Loucy (cell line): Measurements from ENCODE around the gene AP1G1.

Experiments
- H2AFZ ChIP-seq: fragments of 200-600 bp; sonication (generic); 2 replicates; pipeline ENCODE4 v1.6.0; 2016; ENCODE audit warnings: antibody characterized with exemption, mild to moderate bottlenecking, low read length, moderate library complexity
- H3F3A ChIP-seq: fragments of 200-600 bp; 2 replicates; pipeline ENCODE4 v1.6.0; 2016; ENCODE audit warnings: antibody characterized with exemption, low read depth, mild to moderate bottlenecking
- H3K27me3 ChIP-seq: fragments of 200-600 bp; sonication (generic); 2 replicates; pipeline ENCODE4 v1.6.1; 2014; ENCODE audit warnings: low read length, mild to moderate bottlenecking; ENCODE audit not compliant: insufficient read depth, poor library complexity, severe bottlenecking
- H3K36me3 ChIP-seq: fragments of 200-600 bp; sonication (generic); 2 replicates; pipeline ENCODE4 v1.6.1; 2016; ENCODE audit warnings: low read length; ENCODE audit not compliant: insufficient read depth
- H3K4me1 ChIP-seq: fragments of 200-600 bp; sonication (generic); 2 replicates; pipeline ENCODE4 v1.5.1; 2014; ENCODE audit warnings: low read length, mild to moderate bottlenecking; ENCODE audit not compliant: insufficient read depth, poor library complexity, severe bottlenecking
- H3K4me2 ChIP-seq: fragments of 200-600 bp; sonication (generic); 2 replicates; pipeline ENCODE4 v1.6.0; 2014; ENCODE audit warnings: antibody characterized with exemption, low read length, low read depth, mild to moderate bottlenecking; ENCODE audit not compliant: poor library complexity, severe bottlenecking
- H3K4me3 ChIP-seq: fragments of 200-600 bp; sonication (generic); 2 replicates; pipeline ENCODE4 v1.5.1; 2014; ENCODE audit warnings: low read length, mild to moderate bottlenecking, mixed read lengths; ENCODE audit not compliant: poor library complexity, severe bottlenecking
- H3K79me2 ChIP-seq: fragments of 200-600 bp; sonication (generic); 2 replicates; pipeline ENCODE4 v1.6.1; 2014; ENCODE audit warnings: low read length; ENCODE audit not compliant: insufficient read depth
- H3K9ac ChIP-seq: fragments of 200-600 bp; sonication (generic); 2 replicates; pipeline ENCODE4 v1.6.0; 2014; ENCODE audit warnings: mild to moderate bottlenecking, low read depth, low read length, moderate library complexity; ENCODE audit not compliant: poor library complexity, severe bottlenecking
- H3K9me2 ChIP-seq: fragments of 200-600 bp; sonication (generic); replicated peaks from 2 replicates; pipeline ENCODE4 v1.6.1; 2016; ENCODE audit warnings: low read depth, low read length, mixed read lengths
- H3K9me3 ChIP-seq: fragments of 200-600 bp; sonication (generic); 2 replicates; pipeline ENCODE4 v1.6.1; 2014; ENCODE audit warnings: mild to moderate bottlenecking, antibody characterized with exemption, low read length, low read depth; ENCODE audit not compliant: insufficient read depth
- H4K20me1 ChIP-seq: fragments of 200-600 bp; sonication (generic); 2 replicates; pipeline ENCODE4 v1.6.0; 2014; ENCODE audit warnings: antibody characterized with exemption, low read length, mild to moderate bottlenecking; ENCODE audit not compliant: insufficient read depth, poor library complexity, severe bottlenecking
- CTCF ChIP-seq: fragments of 200-600 bp; sonication (generic); conservative IDR thresholded peaks from 2 replicates; pipeline ENCODE4 v1.5.1; 2014; ENCODE audit warnings: mild to moderate bottlenecking, antibody characterized with exemption, low read length
- EZH2phosphoT487 ChIP-seq: fragments of 200-600 bp; IDR thresholded peaks from 2 replicates; pipeline ENCODE4 v1.6.1; 2018; ENCODE audit warnings: antibody characterized with exemption, mild to moderate bottlenecking, moderate library complexity, borderline replicate concordance

AP1G1 gene

GRCh38 chr16:71769222-71769621, 39.4 kb downstream of the AP1G1 start:
- Histone ChIP-seq H3K4me2 (no peak overlapping the region), H4K20me1 (peaks cover 13% of the 10 kb centered on the region), H3K9ac (no peak overlapping the region), H3K9me2 (no peaks in the 10 kb centered on the region), H3K79me2 (no peaks in the 10 kb centered on the region), H3K4me1 (no peaks in the 10 kb centered on the region), H3K36me3 (peaks cover 70% of the 10 kb centered on the region), H3F3A (no peaks in the 10 kb centered on the region), H2AFZ (no peak overlapping the region), H3K9me3 (no peaks in the 10 kb centered on the region), H3K27me3 (no peaks in the 10 kb centered on the region), H3K4me3 (no peak overlapping the region)
- TF ChIP-seq CTCF (no peak), EZH2phosphoT487 (no peak)

- no peak overlapping the region for H2AFZ ChIP-seq
- H3K79me2 ChIP-seq, result no peaks in the 10 kb centered on the region
- no peak overlapping the region for H3K4me2 ChIP-seq
- H3K9ac ChIP-seq, result no peak overlapping the region
- H3K4me3 ChIP-seq, result no peak overlapping the region
- TF ChIP-seq CTCF (no peak), EZH2phosphoT487 (no peak)
- no peaks in the 10 kb centered on the region for H3K9me3 ChIP-seq
- peaks cover 11% of the 10 kb centered on the region for H4K20me1 ChIP-seq
- H3K4me1 ChIP-seq, result no peaks in the 10 kb centered on the region
- no peaks in the 10 kb centered on the region for H3K27me3 ChIP-seq
- no peaks in the 10 kb centered on the region for H3K9me2 ChIP-seq
- no peaks in the 10 kb centered on the region for H3F3A ChIP-seq
- peaks cover 70% of the 10 kb centered on the region for H3K36me3 ChIP-seq
These were observed 41.4 kb downstream of the AP1G1 start for GRCh38 chr16:71767060-71767900.

GRCh38 chr16:71762186-71762585, 46.4 kb downstream of the AP1G1 start:
- no peaks in the 10 kb centered on the region for H3K27me3 ChIP-seq
- no peak overlapping the region for H3K4me3 ChIP-seq
- no peak overlapping the region for H3K4me2 ChIP-seq
- no peaks in the 10 kb centered on the region for H3K9me3 ChIP-seq
- peaks cover 72% of the 10 kb centered on the region for H3K36me3 ChIP-seq
- no peaks in the 10 kb centered on the region for H3F3A ChIP-seq
- no peaks in the 10 kb centered on the region for H4K20me1 ChIP-seq
- no peak for TF ChIP-seq EZH2phosphoT487
- no peak for TF ChIP-seq CTCF
- no peaks in the 10 kb centered on the region for H3K4me1 ChIP-seq
- no peak overlapping the region for H3K9ac ChIP-seq
- no peaks in the 10 kb centered on the region for H3K79me2 ChIP-seq
- H3K9me2 ChIP-seq, result no peaks in the 10 kb centered on the region
- H2AFZ ChIP-seq, result no peak overlapping the region
